ENCODE data around the gene GLTP.

Gene GLTP

GRCh38 chr12:109822951-109823411 lies 57.4 kb downstream of the GLTP start:
- DNase-seq (ENCODE audit: low read depth in 1 of 2, low spot score in 1 of 2) = no peak

GRCh38 chr12:109822416-109822815 lies 57.9 kb downstream of the GLTP start:
- no peak for DNase-seq (ENCODE audit: low read depth in 1 of 2, low spot score in 1 of 2)

GRCh38 chr12:109821968-109822367 lies 58.4 kb downstream of the GLTP start:
- DNase-seq (ENCODE audit: low read depth in 1 of 2, low spot score in 1 of 2) = no peak

- DNase-seq (ENCODE audit: low read depth in 1 of 2, low spot score in 1 of 2) = no peak
These were observed 59.4 kb downstream of the GLTP start for GRCh38 chr12:109820816-109821381.

GRCh38 chr12:109818905-109819500 lies 61.3 kb downstream of the GLTP start:
- no peak for DNase-seq (ENCODE audit: low read depth in 1 of 2, low spot score in 1 of 2)

DNA sequence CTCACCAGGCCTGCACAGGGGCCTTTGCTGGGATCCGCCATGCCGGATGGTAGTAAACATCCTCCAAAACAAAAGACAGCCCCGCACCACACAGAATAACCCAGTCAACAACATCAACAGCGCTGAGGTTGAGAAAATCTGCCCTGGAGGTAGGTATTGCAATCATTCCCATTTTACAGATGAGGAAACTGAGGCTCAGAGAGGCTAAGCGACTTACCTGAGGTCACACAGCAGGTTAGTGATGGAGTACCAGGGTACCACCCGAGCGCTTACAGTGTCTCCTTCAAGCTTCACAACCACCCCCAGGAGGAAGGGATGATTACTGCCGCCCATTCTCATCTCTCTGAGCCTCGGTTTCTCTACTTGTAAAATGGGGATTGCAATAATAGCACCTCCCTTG lies 62.1 kb downstream of the GLTP start:
- DNase-seq (ENCODE audit: low read depth in 1 of 2, low spot score in 1 of 2) = no peak

GRCh38 chr12:109817627-109818231 lies 62.6 kb downstream of the GLTP start:
- DNase-seq (ENCODE audit: low read depth in 1 of 2, low spot score in 1 of 2) = no peak

GRCh38 chr12:109816870-109817269 lies 63.5 kb downstream of the GLTP start:
- no peak for DNase-seq (ENCODE audit: low read depth in 1 of 2, low spot score in 1 of 2)

DNA sequence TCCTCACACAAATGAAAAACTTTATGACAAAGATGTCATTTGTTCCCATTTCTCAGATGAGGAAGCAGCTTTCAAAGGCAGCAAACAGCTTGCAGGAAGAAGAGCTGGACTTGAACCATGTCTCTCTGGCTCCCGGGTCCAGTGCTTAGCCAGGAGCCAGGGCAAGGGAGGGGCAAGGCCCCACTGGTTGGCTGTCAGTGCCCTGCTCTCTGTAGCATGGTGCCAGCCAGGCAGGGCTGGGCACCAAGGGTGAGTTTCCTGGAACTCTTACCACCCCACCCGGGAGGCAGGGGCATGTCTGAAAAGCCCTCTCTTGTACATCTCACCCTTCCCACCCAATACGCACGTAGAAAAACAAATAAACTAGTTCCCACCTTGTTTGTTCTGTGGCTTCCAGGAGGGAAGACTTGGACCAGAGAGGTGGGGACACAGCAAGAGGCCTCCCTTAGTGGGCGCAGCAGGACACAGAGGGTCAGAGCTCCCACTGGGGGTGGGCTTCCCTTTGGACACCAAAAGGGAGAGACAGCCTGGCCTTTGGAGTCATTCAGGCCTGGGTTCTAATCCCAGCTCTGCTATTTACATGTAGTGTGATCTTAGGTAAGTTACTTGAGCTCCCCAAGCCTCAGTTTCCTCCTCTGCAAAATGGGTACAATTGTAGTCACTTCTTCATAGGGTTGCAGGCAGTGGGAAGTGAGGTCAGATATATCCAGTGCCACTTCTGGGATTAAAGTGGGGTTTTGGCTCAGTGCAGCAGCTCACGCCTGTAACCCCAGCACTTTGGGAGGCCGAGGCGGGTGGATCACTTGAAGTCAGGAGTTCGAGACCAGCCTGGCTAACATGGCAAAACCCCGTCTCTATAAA lies 64.4 kb downstream of the GLTP start:
- DNase-seq (ENCODE audit: low read depth in 1 of 2, low spot score in 1 of 2) = no peak

DNA sequence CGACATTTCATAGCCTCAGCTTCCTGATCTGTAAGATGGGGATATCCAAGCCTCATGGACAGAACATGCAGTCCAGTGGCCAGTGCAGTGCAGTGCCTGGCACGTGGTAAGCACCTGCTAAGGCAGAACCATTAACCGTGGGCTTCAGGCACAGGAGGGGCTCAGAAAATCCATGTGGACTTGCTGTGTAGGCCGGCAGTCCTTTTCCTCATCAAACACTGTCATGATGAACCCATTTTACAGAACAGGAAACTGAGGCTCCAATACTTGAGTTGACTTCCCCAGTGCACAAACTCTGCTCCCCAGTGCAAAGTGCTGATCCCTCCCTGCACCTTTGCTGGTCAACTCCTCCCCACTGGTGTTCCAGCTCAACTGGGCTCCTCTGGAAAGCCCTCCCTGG lies 65.1 kb downstream of the GLTP start:
- no peak for DNase-seq (ENCODE audit: low read depth in 1 of 2, low spot score in 1 of 2)

DNA sequence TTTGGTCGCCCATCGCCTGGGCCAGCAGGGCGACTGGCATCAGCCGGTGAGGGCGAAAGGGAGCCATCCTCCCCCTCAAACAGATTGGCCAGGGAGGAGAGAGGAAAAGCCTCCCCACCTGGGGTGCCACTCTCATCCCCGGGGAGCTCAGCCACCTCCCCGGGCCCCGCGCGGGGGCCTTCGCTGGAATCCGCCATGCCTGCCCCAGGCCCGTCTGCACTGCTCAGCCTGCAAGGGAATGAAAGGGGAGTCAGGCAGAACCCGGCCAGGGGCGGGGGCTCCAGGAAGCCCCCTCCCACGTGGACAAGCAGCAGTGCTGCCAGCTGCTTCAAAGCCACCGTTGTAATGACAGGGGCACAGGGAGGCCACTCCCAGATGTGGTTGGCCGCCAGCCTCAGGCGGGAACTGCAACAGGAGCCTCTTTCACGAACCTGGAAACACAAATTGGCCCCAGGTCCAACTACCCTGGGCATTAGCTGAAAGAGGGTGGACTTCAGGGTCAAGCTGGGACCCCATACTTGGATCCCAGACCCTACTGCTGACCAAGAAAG lies 65.7 kb downstream of the GLTP start:
- DNase-seq (ENCODE audit: low read depth in 1 of 2, low spot score in 1 of 2) = no peak

DNA sequence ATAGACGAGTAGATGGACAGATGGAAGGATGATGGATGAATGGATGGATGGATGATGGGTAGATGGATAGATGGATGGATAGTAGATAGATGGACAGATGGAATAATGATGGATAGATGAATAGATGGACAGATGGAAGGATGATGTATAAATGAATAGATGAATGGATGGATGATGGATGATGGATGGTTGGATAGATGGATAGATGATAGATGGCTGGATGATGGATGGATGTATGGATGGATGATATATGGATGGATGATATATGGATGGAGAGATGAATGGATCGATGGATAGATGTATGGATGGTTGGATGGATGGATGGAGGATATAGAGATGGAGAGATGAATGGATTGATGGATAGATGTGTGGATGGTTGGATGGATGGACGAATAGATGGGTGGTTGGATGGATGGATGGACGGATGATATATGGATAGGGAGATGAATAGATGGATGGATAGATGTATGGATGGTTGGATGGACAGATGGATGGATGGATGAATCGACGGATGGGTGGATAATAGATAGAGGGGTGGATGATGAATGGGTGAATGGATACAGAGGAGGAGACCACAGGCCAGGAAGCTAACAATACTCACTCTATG lies 66.4 kb downstream of the GLTP start:
- DNase-seq (ENCODE audit: low read depth in 1 of 2, low spot score in 1 of 2) = no peak

- DNase-seq (ENCODE audit: low read depth in 1 of 2, low spot score in 1 of 2) = no peak
These were observed 68.7 kb downstream of the GLTP start for GRCh38 chr12:109811624-109811995.

DNA sequence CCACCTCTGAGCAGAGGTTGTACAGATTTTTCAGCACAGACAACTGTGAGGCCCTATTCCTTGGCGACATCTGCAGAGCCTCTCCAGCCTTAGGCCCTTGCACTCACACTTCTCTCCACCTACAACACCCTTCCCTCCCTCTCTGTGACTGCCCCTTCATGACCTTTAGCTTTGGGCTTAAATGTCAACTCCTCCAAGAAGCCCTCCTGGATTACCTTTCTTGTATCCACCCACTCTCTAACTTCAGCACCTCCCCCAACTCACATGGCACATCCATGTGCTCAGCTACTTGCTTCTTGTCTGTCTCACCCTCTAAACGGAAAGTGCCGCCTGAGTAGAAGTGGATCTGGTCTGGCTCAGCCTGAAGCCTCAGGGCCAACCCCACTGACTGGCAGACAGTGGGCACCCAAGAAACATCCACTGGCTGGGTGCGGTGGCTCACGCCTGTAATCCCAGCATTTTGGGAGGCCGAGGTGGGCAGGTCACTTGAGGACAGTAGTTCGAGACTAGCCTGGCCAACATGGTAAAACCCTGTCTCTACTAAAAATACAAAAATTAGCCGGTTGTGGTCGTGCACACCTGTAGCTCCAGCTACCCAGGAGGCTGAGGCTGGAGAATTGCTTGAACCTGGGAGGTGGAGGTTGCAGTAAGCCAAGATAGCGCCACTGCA lies 69.3 kb downstream of the GLTP start:
- no peak for DNase-seq (ENCODE audit: low read depth in 1 of 2, low spot score in 1 of 2)

GRCh38 chr12:109808876-109809646 lies 71.3 kb downstream of the GLTP start:
- no peak for DNase-seq (ENCODE audit: low read depth in 1 of 2, low spot score in 1 of 2)

GRCh38 chr12:109807954-109808643 lies 72.2 kb downstream of the GLTP start:
- DNase-seq (ENCODE audit: low read depth in 1 of 2, low spot score in 1 of 2) = no peak

DNA sequence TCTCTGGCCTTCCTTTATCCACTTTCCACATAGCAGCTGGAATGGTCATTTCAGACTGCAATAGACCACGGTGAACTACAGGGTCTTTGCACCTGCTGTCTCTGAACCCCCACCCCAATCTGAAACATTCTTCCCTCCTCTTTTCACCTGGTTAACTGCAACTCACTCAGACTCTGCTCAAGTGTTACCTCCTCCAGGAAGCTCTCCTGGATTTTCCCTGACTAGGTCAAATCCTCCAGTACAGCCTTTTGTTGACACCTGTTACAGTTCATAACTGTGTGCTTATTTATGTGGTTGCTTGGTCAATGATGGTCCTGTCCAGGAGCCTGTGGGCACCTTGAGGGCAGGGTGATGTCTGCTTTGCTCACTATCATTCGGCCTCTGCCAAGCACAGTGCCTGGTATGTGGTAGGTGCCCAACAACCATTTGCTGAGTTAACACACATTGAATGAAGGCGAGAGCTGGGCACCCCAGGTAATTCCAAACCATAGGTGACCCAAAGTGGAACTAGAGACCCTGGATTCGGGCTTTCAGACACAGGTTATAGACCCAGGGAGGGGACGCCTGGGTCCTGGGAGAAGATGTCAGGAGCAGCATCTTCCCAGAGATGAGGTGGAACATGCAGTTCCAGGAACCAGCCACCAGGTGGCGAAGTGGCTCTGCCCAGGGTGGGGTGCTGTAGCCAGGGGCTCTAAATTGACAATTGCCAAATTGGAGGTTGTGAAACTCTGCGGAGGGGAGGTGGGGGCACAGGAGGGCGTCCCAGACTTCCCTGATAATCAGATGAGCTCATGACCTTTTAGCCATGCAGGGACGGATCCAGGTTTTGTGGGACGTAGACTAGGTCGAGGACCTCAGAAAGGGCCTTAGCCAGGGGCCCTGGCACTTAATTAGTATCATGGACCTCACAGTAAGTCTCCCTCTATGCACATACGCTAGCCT lies 75.2 kb downstream of the GLTP start:
- peak; percentile 36 to 47 for DNase-seq (ENCODE audit: low read depth in 1 of 2, low spot score in 1 of 2)

DNA sequence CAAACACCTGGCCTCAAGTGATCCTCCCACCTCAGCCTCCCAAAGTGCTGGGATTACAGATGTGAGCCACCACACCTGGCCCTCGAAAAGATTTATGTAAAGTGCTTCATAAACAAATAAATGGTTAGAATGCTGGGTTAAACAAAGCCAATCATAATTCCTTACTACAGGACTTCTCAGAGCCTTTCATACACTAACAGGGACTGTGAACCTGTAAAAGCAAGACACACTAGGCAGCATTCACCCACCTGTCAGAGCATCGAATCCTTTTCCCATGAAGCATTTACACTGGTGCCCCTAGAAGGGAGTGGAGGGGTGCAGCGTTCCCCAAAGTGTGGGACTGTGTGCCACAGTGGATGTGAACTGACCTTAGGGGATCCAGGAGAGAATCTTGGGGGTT lies 76.7 kb downstream of the GLTP start:
- no peak for DNase-seq (ENCODE audit: low read depth in 1 of 2, low spot score in 1 of 2)

All from stimulated activated CD4-positive, alpha-beta T cell treated with anti-CD3 and anti-CD28 coated beads, Interleukin-15, amount 100 ng/mL, for 1 hour (primary cell).